Tibial nerve (tissue), 3 donors: ENCODE results near the gene TBCD.

ENCODE experiments used
- POLR2A ChIP-seq, 2 donors: fragments of 450-650 bp; IDR thresholded peaks; one replicate each; pipeline ENCODE4 v1.6.1; 2017; ENCODE audit warnings: antibody characterized with exemption in 2 of 2, mild to moderate bottlenecking in 2 of 2, moderate library complexity in 2 of 2
- TF ChIP-seq, protein P1 (sequence below), 5 experiments: fragments of 200-600 bp in 3 of 5; fragments of 450-650 bp in 2 of 5; sonication (generic) in 3 of 5; IDR thresholded peaks; one replicate each; pipeline ENCODE4 v1.5.1; 2016 to 2019; ENCODE audit warnings: antibody characterized with exemption in 5 of 5, mild to moderate bottlenecking in 3 of 5, moderate library complexity in 2 of 5

DNA sequence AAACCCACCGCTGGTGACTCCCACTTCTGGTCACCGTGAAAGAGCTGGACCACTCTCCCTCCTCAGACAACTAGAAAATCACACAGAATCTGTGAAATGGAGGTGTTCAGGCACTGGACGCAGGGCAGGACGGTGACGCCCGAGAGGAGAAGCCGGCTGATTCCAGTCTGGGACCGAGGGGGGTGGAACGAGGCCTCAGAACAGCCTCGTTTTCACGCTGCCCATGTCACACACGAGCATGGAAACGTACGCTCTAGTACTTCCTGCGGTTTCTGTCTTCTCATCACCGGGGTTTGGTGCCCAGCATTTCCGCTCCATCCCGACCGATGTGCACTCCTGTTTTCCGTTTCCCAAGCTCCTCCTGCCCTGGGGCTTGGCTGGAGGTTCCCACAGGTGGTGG, 225.7 kb downstream of the TBCD start:
- TF ChIP-seq, protein P1, sequence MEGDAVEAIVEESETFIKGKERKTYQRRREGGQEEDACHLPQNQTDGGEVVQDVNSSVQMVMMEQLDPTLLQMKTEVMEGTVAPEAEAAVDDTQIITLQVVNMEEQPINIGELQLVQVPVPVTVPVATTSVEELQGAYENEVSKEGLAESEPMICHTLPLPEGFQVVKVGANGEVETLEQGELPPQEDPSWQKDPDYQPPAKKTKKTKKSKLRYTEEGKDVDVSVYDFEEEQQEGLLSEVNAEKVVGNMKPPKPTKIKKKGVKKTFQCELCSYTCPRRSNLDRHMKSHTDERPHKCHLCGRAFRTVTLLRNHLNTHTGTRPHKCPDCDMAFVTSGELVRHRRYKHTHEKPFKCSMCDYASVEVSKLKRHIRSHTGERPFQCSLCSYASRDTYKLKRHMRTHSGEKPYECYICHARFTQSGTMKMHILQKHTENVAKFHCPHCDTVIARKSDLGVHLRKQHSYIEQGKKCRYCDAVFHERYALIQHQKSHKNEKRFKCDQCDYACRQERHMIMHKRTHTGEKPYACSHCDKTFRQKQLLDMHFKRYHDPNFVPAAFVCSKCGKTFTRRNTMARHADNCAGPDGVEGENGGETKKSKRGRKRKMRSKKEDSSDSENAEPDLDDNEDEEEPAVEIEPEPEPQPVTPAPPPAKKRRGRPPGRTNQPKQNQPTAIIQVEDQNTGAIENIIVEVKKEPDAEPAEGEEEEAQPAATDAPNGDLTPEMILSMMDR (IDR thresholded peaks at IDR 0.05): no peak
- no peak for TF ChIP-seq POLR2A (IDR thresholded peaks at IDR 0.05)
